ENCODE results near the gene CCDC180. TPM values are rescaled to one million over a fixed set of nuclear protein-coding genes. Genes with fewer than 3 reads are reported as not detected.
"Not testable (repeated sequence)": the region's sequence is repeated elsewhere in the genome, so short reads cannot be mapped to it uniquely, and the experiment has no call there.

CCDC180 gene
- polyA plus RNA-seq, 1 of the 3 experiments (the other 2 are of a cell fraction) = 1.0 TPM

- H3K27me3 ChIP-seq (ENCODE audit: insufficient read depth) = no peaks in the 10 kb centered on the region
- POLR2A ChIA-PET = no interaction called here
- CTCF ChIA-PET = interaction anchor here (0.7 to 1.0 kb wide), 2 partner anchors 13 to 15 kb away, joined by 3 read pairs; no protein-coding TSS in a partner anchor
Measured at GRCh38 chr9:97332993-97333392, 25.5 kb downstream of the CCDC180 start.

GRCh38 chr9:97335622-97336021 lies 28.2 kb downstream of the CCDC180 start:
- POLR2A ChIA-PET; H3K4me3 ChIP-seq (ENCODE audit: low read depth in 2 of 2, low read length in 1 of 2): not testable (repeated sequence)
- 75% methylated on average over 7 of the region's 7 CpGs for WGBS (ENCODE audit: low lambda C conversion rate)

More at GRCh38 chr9:97332993-97333392, 25.5 kb downstream of the CCDC180 start:
- Histone ChIP-seq H3K9me2 (no peaks in the 10 kb centered on the region), H3K4me1 (ENCODE audit: control insufficient read depth in 1 of 2, insufficient read depth in 2 of 2, low read depth in 1 of 2, low read length in 1 of 2) (no peaks in the 10 kb centered on the region), H3K27ac (ENCODE audit: low read depth in 2 of 2, low read length in 1 of 2) (no peak overlapping the region), H3K36me3 (replicated peaks in 1 of 2; ENCODE audit: control insufficient read depth in 1 of 2, insufficient read depth in 2 of 2, low read length in 1 of 2) (no peaks in the 10 kb centered on the region), H3K9me3 (no peaks in the 10 kb centered on the region), H3K79me2 (ENCODE audit: insufficient read depth) (no peaks in the 10 kb centered on the region), H3K4me2 (no peak overlapping the region), H3K4me3 (ENCODE audit: low read depth in 2 of 2, low read length in 1 of 2) (no peak overlapping the region), H4K20me1 (ENCODE audit: insufficient read depth) (no peaks in the 10 kb centered on the region), H3F3A (replicated peaks; ENCODE audit: insufficient read depth) (no peaks in the 10 kb centered on the region), H2AFZ (ENCODE audit: low read depth) (no peak overlapping the region), H3K9ac (no peak overlapping the region)
- TF ChIP-seq FOXM1 (IDR thresholded peaks at IDR 0.05; ENCODE audit: low read depth) (no peak), CHD2 (IDR thresholded peaks at IDR 0.05; ENCODE audit: low read length, partially characterized antibody) (no peak), NRF1 (IDR thresholded peaks at IDR 0.05; ENCODE audit: low read depth, low read length) (no peak), EP300 (IDR thresholded peaks at IDR 0.05; ENCODE audit: borderline replicate concordance in 1 of 2, low read depth in 1 of 2, low read length in 1 of 2) (no peak), MEF2A (IDR thresholded peaks at IDR 0.05; ENCODE audit: borderline replicate concordance, low read depth) (no peak), USF1 (IDR thresholded peaks at IDR 0.05; ENCODE audit: borderline replicate concordance, low read depth) (no peak), GABPA (IDR thresholded peaks at IDR 0.05; ENCODE audit: low read depth) (no peak), FOXJ3 (CRISPR knock-in tag; IDR thresholded peaks at IDR 0.05) (no peak), TCF12 (IDR thresholded peaks at IDR 0.05) (no peak), RXRA (IDR thresholded peaks at IDR 0.05; ENCODE audit: borderline replicate concordance, low read depth) (no peak), NFIC (IDR thresholded peaks at IDR 0.05; ENCODE audit: borderline replicate concordance) (no peak), TAF1 (IDR thresholded peaks at IDR 0.05; ENCODE audit: borderline replicate concordance, low read depth, low read length) (no peak), TEAD4 (IDR thresholded peaks at IDR 0.05; ENCODE audit: borderline replicate concordance, insufficient read depth) (no peak), IRF3 (IDR thresholded peaks at IDR 0.05; ENCODE audit: low read depth, low read length) (no peak)
- no peak for DNase-seq
- WGBS (ENCODE audit: low lambda C conversion rate) = 74% methylated on average over 3 of the region's 3 CpGs

More at GRCh38 chr9:97335622-97336021, 28.2 kb downstream of the CCDC180 start:
- H4K20me1 ChIP-seq (ENCODE audit: insufficient read depth); H3K9ac ChIP-seq; H3K9me2 ChIP-seq; CTCF ChIA-PET; H3K36me3 ChIP-seq (replicated peaks in 1 of 2; ENCODE audit: control insufficient read depth in 1 of 2, insufficient read depth in 2 of 2, low read length in 1 of 2); H3K4me1 ChIP-seq (ENCODE audit: control insufficient read depth in 1 of 2, insufficient read depth in 2 of 2, low read depth in 1 of 2, low read length in 1 of 2); H3K9me3 ChIP-seq; H3F3A ChIP-seq (replicated peaks; ENCODE audit: insufficient read depth); DNase-seq; H2AFZ ChIP-seq (ENCODE audit: low read depth); H3K27me3 ChIP-seq (ENCODE audit: insufficient read depth); H3K4me2 ChIP-seq; H3K79me2 ChIP-seq (ENCODE audit: insufficient read depth); H3K27ac ChIP-seq (ENCODE audit: low read depth in 2 of 2, low read length in 1 of 2): not testable (repeated sequence)

Data from SK-N-SH (cell line).